Activated CD4-positive, alpha-beta T cell treated with anti-CD3 and anti-CD28 coated beads for 1 hour (primary cell): ENCODE results near the gene MEF2A.
"Not testable (repeated sequence)": the region's sequence is repeated elsewhere in the genome, so short reads cannot be mapped to it uniquely, and the experiment has no call there.

Experiments used
- DNase-seq: peaks from one replicate; pipeline ENCODE4 v3.0.0-alpha.2; 2020

The MEF2A gene

GRCh38 chr15:99565299-99566156, at the start of gene MEF2A:
TSS of gene MEF2A (plus strand) at chr15:99565984. CDS start at chr15:99633120, 67,136 bp downstream.
- peak; percentile 87 for DNase-seq

GRCh38 chr15:99518191-99518590, 47.6 kb upstream of the MEF2A start:
- no peak for DNase-seq

GRCh38 chr15:99519366-99519765, 46.4 kb upstream of the MEF2A start:
- not testable (repeated sequence) for DNase-seq

GRCh38 chr15:99522288-99522687, 43.5 kb upstream of the MEF2A start:
- DNase-seq, result no peak

- DNase-seq, result no peak
These were observed 39.6 kb upstream of the MEF2A start for GRCh38 chr15:99526176-99526575.

- no peak for DNase-seq
These were observed 39.1 kb upstream of the MEF2A start for GRCh38 chr15:99526671-99527070.

- no peak for DNase-seq
These were observed 29.3 kb upstream of the MEF2A start for GRCh38 chr15:99536422-99537040.

- DNase-seq, result no peak
These were observed 28.4 kb upstream of the MEF2A start for GRCh38 chr15:99537344-99537743.

GRCh38 chr15:99538261-99538660, 27.5 kb upstream of the MEF2A start:
- DNase-seq, result no peak

GRCh38 chr15:99542828-99543227, 23.0 kb upstream of the MEF2A start:
- DNase-seq, result no peak

- DNase-seq, result no peak
These were observed 20.2 kb upstream of the MEF2A start for GRCh38 chr15:99545605-99546004.

- DNase-seq, result no peak
These were observed 19.2 kb upstream of the MEF2A start for GRCh38 chr15:99546441-99547100.

GRCh38 chr15:99547517-99547916, 18.3 kb upstream of the MEF2A start:
- DNase-seq, result no peak

- no peak for DNase-seq
These were observed 15.7 kb upstream of the MEF2A start for GRCh38 chr15:99550077-99550476.

GRCh38 chr15:99552111-99552510, 13.7 kb upstream of the MEF2A start:
- no peak for DNase-seq

- DNase-seq, result no peak
These were observed 10.8 kb upstream of the MEF2A start for GRCh38 chr15:99554880-99555488.

GRCh38 chr15:99556011-99556410, 9.8 kb upstream of the MEF2A start:
- no peak for DNase-seq

GRCh38 chr15:99556578-99556977, 9.2 kb upstream of the MEF2A start:
- DNase-seq, result no peak

GRCh38 chr15:99558084-99558483, 7.7 kb upstream of the MEF2A start:
- no peak for DNase-seq

GRCh38 chr15:99558571-99558970, 7.2 kb upstream of the MEF2A start:
- no peak for DNase-seq

GRCh38 chr15:99561476-99562230, 4.1 kb upstream of the MEF2A start:
- no peak for DNase-seq

GRCh38 chr15:99562238-99562637, 3.5 kb upstream of the MEF2A start:
- no peak for DNase-seq
